ENCODE data around the gene PCID2.
"Not testable (repeated sequence)": the region's sequence is repeated elsewhere in the genome, so short reads cannot be mapped to it uniquely, and the experiment has no call there.

GRCh38 chr13:113257908-113258307, 49.4 kb upstream of the PCID2 start:
- TF ChIP-seq CTCF (conservative IDR thresholded peaks at IDR 0.05); ZFX (IDR thresholded peaks at IDR 0.05): not testable (repeated sequence)
